HEK293T (cell line): ENCODE results near the gene RNF10.

ENCODE experiments used
- CTCF ChIA-PET: fragments of 350-600 bp; formaldehyde crosslinking; extraction: SDS; loops from one replicate; lab custom pipeline; 2021; ENCODE audit warnings: antibody characterized with exemption, inconsistent platforms; lab: Yijun Ruan, JAX
- POLR2A ChIA-PET: fragments of 350-600 bp; formaldehyde crosslinking; extraction: SDS; loops from one replicate; lab custom pipeline; 2020; ENCODE audit warnings: antibody characterized with exemption, inconsistent platforms; lab: Yijun Ruan, JAX
- DNase-seq: peaks from one replicate; pipeline ENCODE4 v3.0.0; 2012; ENCODE audit warnings: mixed read lengths; ENCODE audit errors: extremely low spot score
- ARNT ChIP-seq: fragments of 450-650 bp; IDR thresholded peaks from 2 replicates; pipeline ENCODE4 v1.6.1; 2017; ENCODE audit warnings: mild to moderate bottlenecking
- BHLHE40 ChIP-seq: fragments of 450-650 bp; IDR thresholded peaks from 2 replicates; pipeline ENCODE4 v1.6.1; 2016; ENCODE audit warnings: mild to moderate bottlenecking, moderate library complexity, borderline replicate concordance
- CTBP1 ChIP-seq: fragments of 450-650 bp; IDR thresholded peaks from 2 replicates; pipeline ENCODE4 v1.6.1; 2016; ENCODE audit warnings: borderline replicate concordance
- ELF4 ChIP-seq: fragments of 450-650 bp; IDR thresholded peaks from 2 replicates; pipeline ENCODE4 v1.6.1; 2017; ENCODE audit warnings: antibody characterized with exemption
- FOXA1 ChIP-seq: fragments of 450-650 bp; IDR thresholded peaks from 2 replicates; pipeline ENCODE4 v1.6.1; 2016; ENCODE audit warnings: mild to moderate bottlenecking
- FOXK2 ChIP-seq: fragments of 450-650 bp; IDR thresholded peaks from 2 replicates; pipeline ENCODE4 v1.6.1; 2016; ENCODE audit warnings: mild to moderate bottlenecking
- FOXM1 ChIP-seq: fragments of 450-650 bp; IDR thresholded peaks from 2 replicates; pipeline ENCODE4 v1.6.1; 2017; ENCODE audit warnings: mild to moderate bottlenecking, borderline replicate concordance
- HDGF ChIP-seq: fragments of 450-650 bp; IDR thresholded peaks from 2 replicates; pipeline ENCODE4 v1.6.1; 2017; ENCODE audit warnings: antibody characterized with exemption, borderline replicate concordance
- L3MBTL2 ChIP-seq: fragments of 450-650 bp; conservative IDR thresholded peaks from 2 replicates; pipeline ENCODE4 v1.6.1; 2016; ENCODE audit warnings: mild to moderate bottlenecking
- LEF1 ChIP-seq: fragments of 450-650 bp; IDR thresholded peaks from 2 replicates; pipeline ENCODE4 v1.6.1; 2017; ENCODE audit warnings: mild to moderate bottlenecking, borderline replicate concordance
- NFRKB ChIP-seq: fragments of 450-650 bp; IDR thresholded peaks from 2 replicates; pipeline ENCODE4 v1.6.1; 2016; ENCODE audit warnings: mild to moderate bottlenecking, moderate library complexity
- PKNOX1 ChIP-seq: fragments of 450-650 bp; IDR thresholded peaks from 2 replicates; pipeline ENCODE4 v1.6.1; 2016
- SP1 ChIP-seq: fragments of 450-650 bp; IDR thresholded peaks from 2 replicates; pipeline ENCODE4 v1.6.1; 2017
- SUZ12 ChIP-seq: fragments of 450-650 bp; IDR thresholded peaks from 2 replicates; pipeline ENCODE4 v1.6.1; 2016; ENCODE audit warnings: mild to moderate bottlenecking
- TARDBP ChIP-seq: fragments of 450-650 bp; IDR thresholded peaks from 2 replicates; pipeline ENCODE4 v1.6.1; 2016
- ZNF384 ChIP-seq: fragments of 450-650 bp; IDR thresholded peaks from 2 replicates; pipeline ENCODE4 v1.6.1; 2016

The RNF10 gene

DNA sequence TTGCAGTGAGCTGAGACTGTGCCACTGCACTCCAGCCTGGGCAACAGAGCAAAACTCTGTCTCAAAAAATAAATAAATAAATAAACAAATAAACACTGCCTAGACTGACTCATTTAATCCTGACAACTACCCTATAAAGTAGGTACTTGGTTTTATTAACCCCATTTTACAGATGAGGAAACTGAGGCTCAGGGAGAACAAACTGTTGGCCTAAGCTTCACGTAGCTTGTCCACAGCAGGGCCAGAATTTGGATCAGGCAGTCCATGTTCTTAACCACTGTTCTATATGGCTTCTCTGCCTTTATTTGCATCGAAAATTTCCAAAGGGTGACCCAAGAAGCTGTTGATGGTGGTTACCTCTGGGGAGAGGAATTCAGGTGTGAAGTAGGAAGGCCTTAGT, 52.7 kb downstream of the RNF10 start:
- TF ChIP-seq FOXM1 (no peak), ZNF384 (no peak), ARNT (no peak), TARDBP (no peak), ELF4 (no peak), LEF1 (no peak), SUZ12 (no peak), HDGF (no peak), CTBP1 (no peak), FOXK2 (no peak), BHLHE40 (no peak), FOXA1 (no peak)
- ChIA-PET POLR2A (interaction anchor here (0.6 kb wide), 1 partner anchor 7 kb away, joined by 3 read pairs; no protein-coding TSS in a partner anchor), CTCF (no interaction called here)
- DNase-seq, result no peak

DNA sequence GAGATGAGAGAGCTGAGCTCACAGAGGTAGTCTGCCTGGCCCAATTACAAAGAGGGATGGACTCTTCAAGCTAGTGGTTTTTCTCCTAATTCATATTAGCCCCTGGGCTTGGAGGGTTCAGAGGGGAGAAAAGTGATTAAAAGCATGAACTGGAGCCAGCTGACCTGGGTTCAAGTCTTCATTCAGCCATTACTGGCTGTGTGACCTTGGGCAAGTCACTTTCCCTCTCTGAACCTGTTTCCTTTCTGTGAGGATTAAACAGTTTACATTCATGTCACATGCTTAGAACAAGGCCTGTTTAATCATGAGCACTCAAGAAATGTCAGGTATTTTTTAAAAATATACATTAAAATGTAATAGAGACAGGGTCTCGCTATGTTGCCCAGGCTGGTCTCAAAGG, 54.2 kb downstream of the RNF10 start:
- no peak for DNase-seq
- CTCF ChIA-PET, result no interaction called here
- TF ChIP-seq ZNF384 (no peak), PKNOX1 (no peak), LEF1 (no peak), FOXA1 (no peak), L3MBTL2 (no peak), ELF4 (no peak), SP1 (no peak), FOXM1 (no peak), NFRKB (no peak), HDGF (no peak), ARNT (no peak), FOXK2 (no peak), BHLHE40 (no peak), TARDBP (no peak), CTBP1 (no peak)
- POLR2A ChIA-PET, result interaction anchor here (1.1 kb wide), 1 partner anchor 11 kb away, joined by 5 read pairs; no protein-coding TSS in a partner anchor

DNA sequence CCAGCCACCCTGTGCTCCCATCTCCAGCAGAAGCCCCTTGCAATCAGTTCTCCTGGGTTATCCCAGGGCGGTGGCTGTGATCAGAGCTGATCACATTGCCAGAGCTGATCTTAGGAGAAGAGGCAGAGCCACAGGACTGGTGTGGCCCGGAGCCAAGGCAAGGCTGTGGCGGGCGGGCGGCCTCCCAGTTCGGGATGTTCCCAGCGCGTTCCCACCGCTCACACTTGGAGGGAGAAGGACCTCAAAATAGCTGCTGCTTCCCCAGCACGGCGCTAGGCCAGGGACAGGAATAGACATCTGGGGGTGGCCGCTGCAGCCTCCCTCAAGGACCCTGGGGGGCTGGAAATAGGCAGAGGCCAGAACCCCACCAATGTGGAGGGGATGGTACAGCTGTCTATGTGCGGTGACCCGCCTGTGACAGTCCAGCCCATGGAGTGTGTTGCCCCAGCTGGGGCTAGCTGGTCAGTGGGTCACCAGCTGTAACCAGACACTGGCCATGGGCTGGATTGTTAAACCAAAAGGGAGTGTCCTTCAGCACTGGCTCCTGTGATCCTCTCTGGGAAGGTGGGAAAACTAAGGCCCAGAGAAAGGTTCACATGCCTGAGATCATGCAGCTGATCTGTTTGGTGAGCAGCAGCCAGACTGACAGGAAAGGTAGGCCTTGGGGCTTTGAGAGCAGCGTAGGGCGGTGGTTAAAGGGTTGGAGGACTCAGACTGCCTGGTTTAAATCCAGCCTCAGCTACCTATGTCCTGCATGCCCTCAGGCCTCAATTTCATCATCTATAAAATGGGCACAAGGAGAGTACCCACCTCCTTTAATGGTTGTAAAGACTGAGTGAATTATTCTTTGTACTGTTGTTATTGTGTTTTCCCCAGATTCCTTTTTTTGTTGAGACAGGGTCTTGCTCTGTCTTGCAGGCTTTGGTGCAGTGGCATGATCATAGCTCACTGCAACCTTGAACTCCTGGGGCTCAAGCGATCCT, 55.1 kb downstream of the RNF10 start:
- CTCF ChIA-PET, result interaction anchor here (0.8 kb wide), 1 partner anchor 60 kb away, joined by 3 read pairs; no protein-coding TSS in a partner anchor
- DNase-seq, result no peak
- TF ChIP-seq SUZ12, result no peak
- TF ChIP-seq FOXA1, result no peak
- POLR2A ChIA-PET, result interaction anchor here (0.6 to 1.1 kb wide), 3 partner anchors 8 to 59 kb away, joined by 3 to 5 read pairs (median 3); partner anchors contain the start of gene POP5

- DNase-seq, result no peak
- ChIA-PET POLR2A (no interaction called here), CTCF (no interaction called here)
- TF ChIP-seq LEF1 (no peak), HDGF (no peak), SP1 (no peak)
Observed at GRCh38 chr12:120590741-120591407, 56.7 kb downstream of the RNF10 start.

- TF ChIP-seq LEF1 (no peak), CTBP1 (no peak), HDGF (no peak), ZNF384 (no peak), PKNOX1 (no peak), SP1 (no peak), NFRKB (no peak), FOXM1 (no peak), FOXA1 (no peak), L3MBTL2 (no peak), SUZ12 (no peak), FOXK2 (no peak), BHLHE40 (no peak), ARNT (no peak)
- DNase-seq, result no peak
- CTCF ChIA-PET, result no interaction called here
- POLR2A ChIA-PET, result no interaction called here
Observed at GRCh38 chr12:120592121-120593049, 58.2 kb downstream of the RNF10 start.

- no peak for TF ChIP-seq BHLHE40
- no peak for TF ChIP-seq CTBP1
- TF ChIP-seq NFRKB, result no peak
- no peak for TF ChIP-seq L3MBTL2
- no peak for TF ChIP-seq HDGF
- TF ChIP-seq FOXK2, result no peak
- TF ChIP-seq TARDBP, result no peak
- no peak for TF ChIP-seq ELF4
- no peak for TF ChIP-seq PKNOX1
- TF ChIP-seq FOXM1, result no peak
- TF ChIP-seq ZNF384, result no peak
- no peak for TF ChIP-seq SP1
- TF ChIP-seq FOXA1, result no peak
- no peak for DNase-seq
- POLR2A ChIA-PET, result no interaction called here
- CTCF ChIA-PET, result no interaction called here
Observed at GRCh38 chr12:120596901-120597300, 62.7 kb downstream of the RNF10 start.
